ENCODE measurements around the gene DPCD. TPM values are rescaled to one million over a fixed set of nuclear protein-coding genes. Genes with fewer than 3 reads are reported as not detected.
"Not testable (repeated sequence)": the region's sequence is repeated elsewhere in the genome, so short reads cannot be mapped to it uniquely, and the experiment has no call there.

DPCD gene
- total RNA-seq, 1 experiment from 2014 or later: 40.0 TPM

- DNase-seq (ENCODE audit: extremely low read depth, low read depth): no peak
Measured at GRCh38 chr10:101579516-101579870, 8.6 kb upstream of the DPCD start.

- DNase-seq (ENCODE audit: extremely low read depth, low read depth): no peak
Measured at GRCh38 chr10:101580486-101581399, 7.4 kb upstream of the DPCD start.

GRCh38 chr10:101585841-101586240 is 2.3 kb upstream of the DPCD start:
- DNase-seq (ENCODE audit: extremely low read depth, low read depth): no peak

- no peak for DNase-seq (ENCODE audit: extremely low read depth, low read depth)
Measured at GRCh38 chr10:101588879-101589278, 758 bp downstream of the DPCD start.

- not testable (repeated sequence) for DNase-seq (ENCODE audit: extremely low read depth, low read depth)
Measured at GRCh38 chr10:101593331-101593730, 5.2 kb downstream of the DPCD start.

- DNase-seq (ENCODE audit: extremely low read depth, low read depth): no peak
Measured at GRCh38 chr10:101595591-101596433, 7.7 kb downstream of the DPCD start.

GRCh38 chr10:101597091-101597900 is 9.2 kb downstream of the DPCD start:
- DNase-seq (ENCODE audit: extremely low read depth, low read depth): no peak

- no peak for DNase-seq (ENCODE audit: extremely low read depth, low read depth)
Measured at GRCh38 chr10:101601541-101601940, 13.4 kb downstream of the DPCD start.

GRCh38 chr10:101602761-101603398 is 14.8 kb downstream of the DPCD start:
- DNase-seq (ENCODE audit: extremely low read depth, low read depth): peak; percentile 71

GRCh38 chr10:101607124-101607523 is 19.0 kb downstream of the DPCD start:
- DNase-seq (ENCODE audit: extremely low read depth, low read depth): no peak

GRCh38 chr10:101609481-101609880 is 21.4 kb downstream of the DPCD start:
- DNase-seq (ENCODE audit: extremely low read depth, low read depth): no peak

GRCh38 chr10:101611096-101611905 is 23.2 kb downstream of the DPCD start:
- DNase-seq (ENCODE audit: extremely low read depth, low read depth): no peak

- no peak for DNase-seq (ENCODE audit: extremely low read depth, low read depth)
Measured at GRCh38 chr10:101612086-101612485, 24.0 kb downstream of the DPCD start.

- no peak for DNase-seq (ENCODE audit: extremely low read depth, low read depth)
Measured at GRCh38 chr10:101612872-101613271, 24.8 kb downstream of the DPCD start.

- DNase-seq (ENCODE audit: extremely low read depth, low read depth): no peak
Measured at GRCh38 chr10:101613646-101614045, 25.5 kb downstream of the DPCD start.

- no peak for DNase-seq (ENCODE audit: extremely low read depth, low read depth)
Measured at GRCh38 chr10:101614663-101615524, 26.8 kb downstream of the DPCD start.

- DNase-seq (ENCODE audit: extremely low read depth, low read depth): no peak
Measured at GRCh38 chr10:101615525-101616116, 27.5 kb downstream of the DPCD start.

All from NCI-H460 (cell line).